OCI-LY3 (cell line): ENCODE data around the gene BACE2.

Source experiments
- H2AFZ ChIP-seq: fragments of 200-600, 300-600 bp; shearing (Covaris generic); 2 replicates; pipeline ENCODE4 v1.6.0; 2014; ENCODE audit warnings: antibody characterized with exemption, low read depth, low read length
- H3K27ac ChIP-seq: fragments of 200-600, 300-600 bp; sonication (generic); 2 replicates; pipeline ENCODE4 v1.5.1; 2014; ENCODE audit warnings: mild to moderate bottlenecking, low read length, moderate library complexity, mixed read lengths
- H3K27me3 ChIP-seq: fragments of 200-600, 300-600 bp; sonication (generic); 2 replicates; pipeline ENCODE4 v1.6.1; 2014; ENCODE audit warnings: low read depth, low read length, mixed read lengths
- H3K36me3 ChIP-seq: fragments of 200-600, 300-600 bp; sonication (generic); replicated peaks from 2 replicates; pipeline ENCODE3; 2014; ENCODE audit warnings: low read depth, low read length, mixed read lengths
- H3K4me1 ChIP-seq: fragments of 300-600, 200-600 bp; sonication (generic); 2 replicates; pipeline ENCODE4 v1.6.1; 2014; ENCODE audit warnings: low read length, mixed read lengths
- H3K4me2 ChIP-seq: fragments of 200-600, 300-600 bp; sonication (generic); 2 replicates; pipeline ENCODE4 v1.6.1; 2014; ENCODE audit warnings: low read length, mixed read lengths
- H3K4me3 ChIP-seq: fragments of 300-600, 200-600 bp; sonication (generic); 2 replicates; pipeline ENCODE4 v1.5.1; 2014; ENCODE audit warnings: antibody characterized with exemption, mild to moderate bottlenecking, low read length, moderate library complexity
- H3K79me2 ChIP-seq: fragments of 300-600, 200-600 bp; shearing (Covaris generic); 2 replicates; pipeline ENCODE4 v1.6.1; 2014; ENCODE audit warnings: mild to moderate bottlenecking, low read length, mixed read lengths
- H3K9ac ChIP-seq: fragments of 300-600, 200-600 bp; shearing (Covaris generic); 2 replicates; pipeline ENCODE4 v1.6.0; 2014; ENCODE audit warnings: mild to moderate bottlenecking, low read length, moderate library complexity
- H3K9me3 ChIP-seq: fragments of 200-600, 300-600 bp; shearing (Covaris generic); 2 replicates; pipeline ENCODE4 v1.6.1; 2014; ENCODE audit warnings: low read length, mixed read lengths; ENCODE audit not compliant: insufficient read depth
- H4K20me1 ChIP-seq: fragments of 200-600, 300-600 bp; sonication (generic); 2 replicates; pipeline ENCODE4 v1.6.1; 2016; ENCODE audit warnings: low read length, mixed read lengths; ENCODE audit not compliant: insufficient read depth
- EZH2phosphoT487 ChIP-seq: fragments of 200-600 bp; shearing (Covaris generic); IDR thresholded peaks from 2 replicates; pipeline ENCODE4 v1.6.1; 2018; ENCODE audit warnings: antibody characterized with exemption, mixed run types, low read depth
- TF ChIP-seq, protein P1 (sequence below): fragments of 200-600, 300-600 bp; sonication (generic); IDR thresholded peaks from 2 replicates; pipeline ENCODE4 v1.5.1; 2014; ENCODE audit warnings: antibody characterized with exemption, low read length, low read depth

Gene BACE2

DNA sequence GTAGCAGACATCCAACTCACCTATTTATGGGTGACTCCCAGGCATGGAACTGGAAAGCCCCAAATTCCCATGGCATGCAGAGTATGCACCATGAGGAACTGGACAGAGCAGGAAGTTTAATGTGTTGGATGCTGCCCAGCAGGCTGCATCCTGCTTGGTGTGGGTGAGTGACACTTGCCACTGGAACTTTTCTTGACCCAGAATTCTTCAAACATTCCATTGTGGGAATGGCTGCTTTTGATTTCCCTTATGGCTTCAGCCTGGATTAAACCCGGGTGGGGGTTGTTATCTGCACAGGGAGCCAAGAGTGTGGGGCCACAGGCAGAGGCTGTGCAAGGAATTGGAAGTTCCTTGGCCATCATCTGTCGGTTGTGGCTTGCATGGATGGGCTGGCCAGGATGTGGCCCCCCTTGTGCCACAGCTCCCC lies 26.9 kb upstream of the BACE2 start:
- H3K36me3 ChIP-seq = no peaks in the 10 kb centered on the region
- no peak overlapping the region for H2AFZ ChIP-seq
- no peak overlapping the region for H3K27ac ChIP-seq
- no peaks in the 10 kb centered on the region for H3K27me3 ChIP-seq
- H3K9me3 ChIP-seq = no peaks in the 10 kb centered on the region
- H3K79me2 ChIP-seq = no peaks in the 10 kb centered on the region
- no peak overlapping the region for H3K9ac ChIP-seq
- no peak overlapping the region for H3K4me2 ChIP-seq
- H3K4me3 ChIP-seq = no peak overlapping the region
- no peaks in the 10 kb centered on the region for H3K4me1 ChIP-seq
- no peaks in the 10 kb centered on the region for H4K20me1 ChIP-seq
- TF ChIP-seq, protein P1, sequence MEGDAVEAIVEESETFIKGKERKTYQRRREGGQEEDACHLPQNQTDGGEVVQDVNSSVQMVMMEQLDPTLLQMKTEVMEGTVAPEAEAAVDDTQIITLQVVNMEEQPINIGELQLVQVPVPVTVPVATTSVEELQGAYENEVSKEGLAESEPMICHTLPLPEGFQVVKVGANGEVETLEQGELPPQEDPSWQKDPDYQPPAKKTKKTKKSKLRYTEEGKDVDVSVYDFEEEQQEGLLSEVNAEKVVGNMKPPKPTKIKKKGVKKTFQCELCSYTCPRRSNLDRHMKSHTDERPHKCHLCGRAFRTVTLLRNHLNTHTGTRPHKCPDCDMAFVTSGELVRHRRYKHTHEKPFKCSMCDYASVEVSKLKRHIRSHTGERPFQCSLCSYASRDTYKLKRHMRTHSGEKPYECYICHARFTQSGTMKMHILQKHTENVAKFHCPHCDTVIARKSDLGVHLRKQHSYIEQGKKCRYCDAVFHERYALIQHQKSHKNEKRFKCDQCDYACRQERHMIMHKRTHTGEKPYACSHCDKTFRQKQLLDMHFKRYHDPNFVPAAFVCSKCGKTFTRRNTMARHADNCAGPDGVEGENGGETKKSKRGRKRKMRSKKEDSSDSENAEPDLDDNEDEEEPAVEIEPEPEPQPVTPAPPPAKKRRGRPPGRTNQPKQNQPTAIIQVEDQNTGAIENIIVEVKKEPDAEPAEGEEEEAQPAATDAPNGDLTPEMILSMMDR = no peak
- TF ChIP-seq EZH2phosphoT487 = no peak

DNA sequence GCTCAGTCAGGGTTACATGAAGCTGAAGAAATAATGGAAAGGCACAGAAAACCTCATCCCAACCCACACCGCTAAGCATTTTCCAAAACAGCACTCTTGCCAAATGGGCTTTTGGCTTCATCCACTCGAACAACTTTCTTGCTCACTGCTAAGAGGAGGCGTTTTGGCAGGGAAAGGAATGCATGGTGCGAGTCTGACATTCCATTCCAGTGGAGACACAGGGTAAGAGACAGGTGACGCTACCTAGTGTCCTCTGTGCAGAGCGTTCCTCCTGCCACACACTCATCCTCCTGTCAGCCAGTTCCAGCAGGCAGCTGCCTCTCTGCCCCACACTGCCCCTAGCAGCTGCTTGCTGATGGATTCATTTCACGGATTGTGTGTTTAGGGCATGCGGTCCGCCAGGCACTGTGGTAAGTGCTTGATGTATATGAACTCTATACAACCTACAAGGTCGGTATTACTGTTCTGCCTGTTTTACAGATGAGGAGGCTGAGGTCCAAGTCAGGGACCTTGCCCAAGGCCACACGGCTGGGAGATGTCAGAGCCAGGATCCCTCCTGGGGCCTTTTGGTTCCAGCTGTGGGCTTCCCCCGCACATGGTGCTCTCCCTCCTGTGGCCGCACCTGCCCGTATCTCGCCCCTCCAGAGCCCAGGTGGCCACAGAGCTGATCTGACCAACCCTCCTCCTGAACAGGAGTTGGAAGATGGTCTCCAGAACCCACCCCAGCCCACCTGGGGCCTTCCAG lies 25.7 kb upstream of the BACE2 start:
- Histone ChIP-seq H3K27ac (no peak overlapping the region), H3K9ac (no peak overlapping the region), H2AFZ (no peak overlapping the region), H3K27me3 (no peaks in the 10 kb centered on the region), H3K79me2 (no peaks in the 10 kb centered on the region), H3K9me3 (no peaks in the 10 kb centered on the region), H3K36me3 (no peaks in the 10 kb centered on the region), H3K4me2 (no peak overlapping the region), H3K4me3 (no peak overlapping the region), H3K4me1 (no peaks in the 10 kb centered on the region), H4K20me1 (no peaks in the 10 kb centered on the region)
- TF ChIP-seq, protein P1 = no peak
- no peak for TF ChIP-seq EZH2phosphoT487

DNA sequence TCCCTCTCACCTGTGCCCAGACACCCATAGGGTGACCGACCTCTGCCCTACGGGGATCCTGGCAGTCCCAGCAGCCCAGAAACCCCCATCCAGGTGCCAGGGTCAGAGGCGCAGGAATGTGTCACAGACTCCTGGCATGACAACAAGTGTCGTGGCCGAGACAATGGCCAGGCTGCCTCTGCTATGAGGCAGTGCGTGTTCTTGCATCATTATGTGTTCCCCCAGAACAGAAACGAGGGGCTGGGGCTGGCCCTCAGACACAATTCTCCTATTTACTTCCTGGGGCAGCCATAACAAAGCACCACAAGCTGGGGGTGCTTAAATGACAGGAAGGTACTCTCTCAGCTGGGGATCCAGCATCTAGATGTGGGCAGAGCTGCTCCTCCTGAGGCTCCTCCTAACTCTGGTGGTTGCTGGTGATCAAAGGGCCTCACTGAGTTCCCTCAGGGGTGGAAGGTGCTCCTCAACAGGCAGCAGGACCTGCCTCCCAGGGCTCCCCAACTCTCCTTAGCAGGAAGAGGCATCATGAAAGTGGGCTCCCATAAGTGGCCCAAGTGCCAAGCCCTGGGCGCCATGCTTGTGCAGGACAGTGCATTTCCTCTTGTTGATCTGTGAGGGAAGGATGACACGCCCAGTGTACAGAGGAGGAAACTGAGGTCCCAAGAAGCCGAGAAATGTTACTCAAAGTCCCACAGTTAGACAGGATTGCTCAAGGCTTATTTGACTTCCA lies 24.2 kb upstream of the BACE2 start:
- no peak for TF ChIP-seq EZH2phosphoT487
- TF ChIP-seq, protein P1 = no peak
- H3K4me1 ChIP-seq = no peaks in the 10 kb centered on the region
- H3K9ac ChIP-seq = no peak overlapping the region
- H4K20me1 ChIP-seq = no peaks in the 10 kb centered on the region
- no peaks in the 10 kb centered on the region for H3K79me2 ChIP-seq
- no peak overlapping the region for H3K4me2 ChIP-seq
- no peaks in the 10 kb centered on the region for H3K27me3 ChIP-seq
- no peak overlapping the region for H3K4me3 ChIP-seq
- H2AFZ ChIP-seq = no peak overlapping the region
- H3K9me3 ChIP-seq = no peaks in the 10 kb centered on the region
- H3K36me3 ChIP-seq = no peaks in the 10 kb centered on the region
- H3K27ac ChIP-seq = no peak overlapping the region

DNA sequence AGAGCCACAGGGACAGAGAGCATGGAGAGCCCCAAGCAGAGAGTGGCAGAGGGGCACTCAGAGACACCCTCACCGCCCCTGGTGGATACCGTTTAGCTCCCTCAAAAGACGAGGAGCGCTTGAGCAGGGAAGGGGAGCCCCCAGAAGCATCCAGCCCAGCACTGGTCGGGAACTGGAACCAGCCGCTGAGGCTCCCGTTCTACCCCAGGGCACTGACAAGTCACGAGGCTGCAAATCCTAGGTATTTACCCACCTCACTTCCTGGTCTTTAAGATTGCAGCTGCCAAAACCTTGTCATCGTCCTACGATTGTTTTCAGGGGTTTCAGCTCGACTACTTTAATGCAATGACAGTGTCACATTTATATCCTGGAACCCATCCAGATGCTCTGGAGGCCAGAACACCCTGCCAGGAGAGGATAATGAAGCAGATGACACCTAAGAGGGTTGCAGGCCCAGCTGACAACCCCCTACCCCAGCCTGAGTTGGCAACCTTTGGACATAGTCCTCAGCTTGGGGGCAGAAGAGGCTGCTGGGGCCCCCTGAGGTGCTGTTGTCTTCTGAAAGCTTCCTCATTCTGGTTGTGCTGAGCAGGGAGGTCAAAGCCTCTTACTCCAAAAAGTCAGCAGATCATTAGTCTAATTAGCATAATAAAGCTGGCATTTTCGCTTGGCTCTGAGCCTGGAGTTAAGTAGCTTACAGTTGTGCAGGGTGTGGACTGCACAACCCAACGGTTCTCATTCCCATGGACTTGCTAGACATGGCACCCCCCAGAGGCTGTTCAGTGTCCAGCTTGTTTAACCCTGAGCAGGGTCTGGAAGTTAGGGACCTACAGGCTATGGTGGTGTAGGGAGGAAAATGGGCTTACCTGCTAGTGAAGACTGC lies 20.6 kb upstream of the BACE2 start:
- Histone ChIP-seq H3K27ac (no peak overlapping the region), H3K4me3 (no peak overlapping the region), H3K9ac (no peak overlapping the region), H3K4me2 (no peak overlapping the region), H2AFZ (no peak overlapping the region), H3K79me2 (no peaks in the 10 kb centered on the region), H4K20me1 (no peaks in the 10 kb centered on the region), H3K9me3 (no peaks in the 10 kb centered on the region), H3K27me3 (no peaks in the 10 kb centered on the region), H3K36me3 (no peaks in the 10 kb centered on the region), H3K4me1 (no peaks in the 10 kb centered on the region)
- no peak for TF ChIP-seq EZH2phosphoT487
- TF ChIP-seq, protein P1 = no peak
